Measurements from ENCODE around the gene PTPRCAP.

PTPRCAP gene

GRCh38 chr11:67429722-67430121, 7.8 kb downstream of the PTPRCAP start:
- TF ChIP-seq REST (IDR thresholded peaks at IDR 0.05; ENCODE audit: insufficient read depth in 1 of 2, low read depth in 2 of 2, low read length in 2 of 2) (no peak), SIN3A (IDR thresholded peaks at IDR 0.05; ENCODE audit: borderline replicate concordance, insufficient read depth, low read length) (no peak), POLR2AphosphoS5 (IDR thresholded peaks at IDR 0.05; ENCODE audit: low read depth, low read length) (no peak), FOXP2 (optimal IDR thresholded peaks at IDR 0.05; ENCODE audit: borderline replicate concordance, extremely low read depth, extremely low read length, insufficient read depth) (no peak), TAF1 (IDR thresholded peaks at IDR 0.05; ENCODE audit: borderline replicate concordance, insufficient read depth, low read length) (no peak)

GRCh38 chr11:67429038-67429668, 8.3 kb downstream of the PTPRCAP start:
- TF ChIP-seq FOXP2 (optimal IDR thresholded peaks at IDR 0.05; ENCODE audit: borderline replicate concordance, extremely low read depth, extremely low read length, insufficient read depth) = no peak

GRCh38 chr11:67428052-67429001, 9.2 kb downstream of the PTPRCAP start, which contains the start of gene RPS6KB2:
Gene RPS6KB2, plus strand, starts transcription at chr11:67428494. Its CDS starts 52 bp downstream, at chr11:67428546.
- TF ChIP-seq POLR2AphosphoS5 (IDR thresholded peaks at IDR 0.05; ENCODE audit: low read depth, low read length) (peak; percentile 96), FOXP2 (optimal IDR thresholded peaks at IDR 0.05; ENCODE audit: borderline replicate concordance, extremely low read depth, extremely low read length, insufficient read depth) (peak; percentile 95), REST (IDR thresholded peaks at IDR 0.05; ENCODE audit: insufficient read depth in 1 of 2, low read depth in 2 of 2, low read length in 2 of 2) (peak in 1 of 2 experiments; percentile 20; a peak in 1 of 4 replicates), SIN3A (IDR thresholded peaks at IDR 0.05; ENCODE audit: borderline replicate concordance, insufficient read depth, low read length) (peak; percentile 94; the same call in 1 of the 2 replicates), TAF1 (IDR thresholded peaks at IDR 0.05; ENCODE audit: borderline replicate concordance, insufficient read depth, low read length) (peak; percentile 75; the same call in 1 of the 2 replicates)

DNA sequence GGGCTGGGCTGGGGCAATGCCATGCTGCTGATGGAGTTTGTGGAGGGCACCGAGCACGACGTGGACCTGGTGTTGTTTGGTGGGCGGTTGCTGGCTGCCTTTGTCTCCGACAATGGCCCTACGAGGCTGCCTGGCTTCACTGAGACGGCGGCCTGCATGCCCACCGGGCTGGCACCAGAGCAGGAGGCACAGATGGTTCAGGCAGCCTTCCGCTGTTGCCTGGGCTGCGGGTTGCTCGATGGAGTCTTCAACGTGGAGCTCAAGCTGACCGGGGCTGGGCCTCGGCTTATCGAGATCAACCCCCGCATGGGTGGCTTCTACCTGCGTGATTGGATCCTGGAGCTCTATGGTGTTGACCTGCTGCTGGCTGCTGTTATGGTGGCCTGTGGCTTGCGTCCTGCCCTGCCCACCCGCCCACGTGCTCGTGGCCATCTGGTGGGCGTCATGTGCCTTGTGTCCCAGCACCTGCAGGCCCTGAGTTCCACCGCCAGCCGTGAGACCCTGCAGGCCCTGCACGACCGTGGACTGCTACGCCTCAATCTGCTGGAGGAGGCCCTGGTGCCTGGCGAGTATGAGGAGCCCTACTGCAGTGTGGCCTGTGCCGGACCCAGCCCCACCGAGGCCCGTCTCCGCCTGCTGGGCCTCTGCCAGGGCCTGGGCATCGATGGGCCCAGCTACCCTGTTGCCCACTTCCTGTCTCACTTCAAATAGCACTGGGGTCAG, 13.4 kb downstream of the PTPRCAP start:
- TF ChIP-seq TAF1 (IDR thresholded peaks at IDR 0.05; ENCODE audit: borderline replicate concordance, insufficient read depth, low read length) (no peak), SIN3A (IDR thresholded peaks at IDR 0.05; ENCODE audit: borderline replicate concordance, insufficient read depth, low read length) (no peak), FOXP2 (optimal IDR thresholded peaks at IDR 0.05; ENCODE audit: borderline replicate concordance, extremely low read depth, extremely low read length, insufficient read depth) (no peak), REST (IDR thresholded peaks at IDR 0.05; ENCODE audit: insufficient read depth in 1 of 2, low read depth in 2 of 2, low read length in 2 of 2) (no peak), POLR2AphosphoS5 (IDR thresholded peaks at IDR 0.05; ENCODE audit: low read depth, low read length) (no peak)

GRCh38 chr11:67423466-67423865, 14.0 kb downstream of the PTPRCAP start:
- no peak for TF ChIP-seq FOXP2 (optimal IDR thresholded peaks at IDR 0.05; ENCODE audit: borderline replicate concordance, extremely low read depth, extremely low read length, insufficient read depth)
- no peak for TF ChIP-seq SIN3A (IDR thresholded peaks at IDR 0.05; ENCODE audit: borderline replicate concordance, insufficient read depth, low read length)
- no peak for TF ChIP-seq REST (IDR thresholded peaks at IDR 0.05; ENCODE audit: insufficient read depth in 1 of 2, low read depth in 2 of 2, low read length in 2 of 2)
- TF ChIP-seq POLR2AphosphoS5 (IDR thresholded peaks at IDR 0.05; ENCODE audit: low read depth, low read length) = no peak
- TF ChIP-seq TAF1 (IDR thresholded peaks at IDR 0.05; ENCODE audit: borderline replicate concordance, insufficient read depth, low read length) = no peak
